Osteocyte (in vitro differentiated cells): ENCODE measurements around the gene QPRT. TPM values are rescaled to one million over a fixed set of nuclear protein-coding genes. Genes with fewer than 3 reads are reported as not detected.
"Not testable (repeated sequence)": the region's sequence is repeated elsewhere in the genome, so short reads cannot be mapped to it uniquely, and the experiment has no call there.

ENCODE experiments used
- DNase-seq: peaks from one replicate; pipeline ENCODE4 v3.0.0; 2021; ENCODE audit warnings: mixed read lengths; ENCODE audit not compliant: unreplicated experiment; ENCODE audit errors: extremely low spot score
- H3K27ac Mint-ChIP-seq: one replicate; pipeline ENCODE4 v1.8.0; 2021; ENCODE audit warnings: mild to moderate bottlenecking, mixed read lengths; ENCODE audit not compliant: unreplicated experiment
- H3K27me3 Mint-ChIP-seq: one replicate; pipeline ENCODE4 v1.8.0; 2021; ENCODE audit warnings: mixed read lengths; ENCODE audit not compliant: unreplicated experiment
- H3K36me3 Mint-ChIP-seq: one replicate; pipeline ENCODE4 v1.8.0; 2021; ENCODE audit warnings: mixed read lengths; ENCODE audit not compliant: unreplicated experiment
- H3K4me1 Mint-ChIP-seq: one replicate; pipeline ENCODE4 v1.8.0; 2021; ENCODE audit warnings: mixed read lengths; ENCODE audit not compliant: unreplicated experiment
- H3K4me3 Mint-ChIP-seq: one replicate; pipeline ENCODE4 v1.8.0; 2021; ENCODE audit warnings: mild to moderate bottlenecking, moderate library complexity, mixed read lengths; ENCODE audit not compliant: unreplicated experiment
- H3K9me3 Mint-ChIP-seq: one replicate; pipeline ENCODE4 v1.8.0; 2021; ENCODE audit warnings: mixed read lengths; ENCODE audit not compliant: unreplicated experiment
- total RNA-seq: library from RNA; stranded (reverse); gene quantifications from 2 replicates; pipeline ENCODE4 v1.2.1, GENCODE V29; 2021
- TF ChIP-seq, protein P1 (sequence below): fragments of 200-600 bp; sonication (generic); IDR thresholded peaks from 2 replicates; pipeline ENCODE4 v1.5.0; 2021; ENCODE audit warnings: antibody characterized with exemption, mild to moderate bottlenecking, moderate library complexity

Gene QPRT
- total RNA-seq, 1 donor from 2014 or later: 23.5 TPM

DNA sequence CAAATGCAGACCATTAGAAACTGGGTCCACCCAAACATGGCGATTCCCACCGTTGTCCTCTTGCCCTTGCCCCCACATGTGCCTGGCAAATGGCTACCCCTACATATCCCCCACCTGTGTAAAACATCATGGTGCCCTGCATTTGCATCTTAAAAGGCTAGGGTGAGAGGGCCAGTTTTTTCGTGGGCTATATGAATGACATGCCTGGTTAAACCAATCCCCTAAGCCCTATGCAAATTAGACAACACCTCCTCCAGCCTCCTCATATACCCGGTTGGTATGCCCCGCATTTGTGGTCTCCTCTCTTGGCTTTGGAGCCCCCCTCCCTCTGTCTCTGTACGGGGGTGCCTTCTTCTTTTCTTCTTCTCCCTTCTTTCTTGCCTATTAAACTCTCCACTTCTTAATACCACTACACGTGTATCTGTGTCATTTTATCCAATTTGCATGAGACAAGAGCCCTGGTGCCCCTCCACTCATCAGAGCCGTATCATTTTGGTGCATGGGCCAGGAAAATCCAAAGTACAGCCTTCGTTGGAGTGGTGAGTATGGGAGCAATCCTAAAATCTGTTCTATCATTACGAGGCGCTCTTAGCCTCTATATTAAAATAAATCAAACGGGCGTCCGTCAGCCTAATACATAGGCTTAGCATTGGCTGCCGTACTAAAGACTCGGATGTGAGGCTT is 30.1 kb downstream of the QPRT start:
- H3K36me3 Mint-ChIP-seq: no peaks in the 10 kb centered on the region
- H3K27me3 Mint-ChIP-seq: no peaks in the 10 kb centered on the region
- no peak for DNase-seq
- H3K9me3 Mint-ChIP-seq: no peaks in the 10 kb centered on the region
- TF ChIP-seq, protein P1, sequence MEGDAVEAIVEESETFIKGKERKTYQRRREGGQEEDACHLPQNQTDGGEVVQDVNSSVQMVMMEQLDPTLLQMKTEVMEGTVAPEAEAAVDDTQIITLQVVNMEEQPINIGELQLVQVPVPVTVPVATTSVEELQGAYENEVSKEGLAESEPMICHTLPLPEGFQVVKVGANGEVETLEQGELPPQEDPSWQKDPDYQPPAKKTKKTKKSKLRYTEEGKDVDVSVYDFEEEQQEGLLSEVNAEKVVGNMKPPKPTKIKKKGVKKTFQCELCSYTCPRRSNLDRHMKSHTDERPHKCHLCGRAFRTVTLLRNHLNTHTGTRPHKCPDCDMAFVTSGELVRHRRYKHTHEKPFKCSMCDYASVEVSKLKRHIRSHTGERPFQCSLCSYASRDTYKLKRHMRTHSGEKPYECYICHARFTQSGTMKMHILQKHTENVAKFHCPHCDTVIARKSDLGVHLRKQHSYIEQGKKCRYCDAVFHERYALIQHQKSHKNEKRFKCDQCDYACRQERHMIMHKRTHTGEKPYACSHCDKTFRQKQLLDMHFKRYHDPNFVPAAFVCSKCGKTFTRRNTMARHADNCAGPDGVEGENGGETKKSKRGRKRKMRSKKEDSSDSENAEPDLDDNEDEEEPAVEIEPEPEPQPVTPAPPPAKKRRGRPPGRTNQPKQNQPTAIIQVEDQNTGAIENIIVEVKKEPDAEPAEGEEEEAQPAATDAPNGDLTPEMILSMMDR: no peak
- H3K27ac Mint-ChIP-seq: no peak overlapping the region
- no peak overlapping the region for H3K4me3 Mint-ChIP-seq
- H3K4me1 Mint-ChIP-seq: peaks cover 8% of the 10 kb centered on the region

- not testable (repeated sequence) for H3K36me3 Mint-ChIP-seq, H3K27ac Mint-ChIP-seq
Measured at GRCh38 chr16:29709657-29710056, 30.7 kb downstream of the QPRT start.

GRCh38 chr16:29710227-29711219 is 31.5 kb downstream of the QPRT start:
- peaks cover 8% of the 10 kb centered on the region for H3K4me1 Mint-ChIP-seq
- TF ChIP-seq, protein P1: peak; percentile 67
- H3K4me3 Mint-ChIP-seq: no peak overlapping the region
- H3K9me3 Mint-ChIP-seq: no peaks in the 10 kb centered on the region
- H3K27ac Mint-ChIP-seq: no peak overlapping the region
- no peak for DNase-seq
- no peaks in the 10 kb centered on the region for H3K36me3 Mint-ChIP-seq
- H3K27me3 Mint-ChIP-seq: peaks cover 9% of the 10 kb centered on the region

More at GRCh38 chr16:29709657-29710056, 30.7 kb downstream of the QPRT start:
- not testable (repeated sequence) for H3K4me3 Mint-ChIP-seq, H3K9me3 Mint-ChIP-seq, H3K27me3 Mint-ChIP-seq, H3K4me1 Mint-ChIP-seq, DNase-seq

GRCh38 chr16:29712809-29713208 is 33.8 kb downstream of the QPRT start:
- TF ChIP-seq, protein P1: no peak
- Mint-ChIP-seq H3K4me1 (peaks cover 8% of the 10 kb centered on the region), H3K4me3 (no peak overlapping the region), H3K27me3 (peaks cover 12% of the 10 kb centered on the region), H3K27ac (no peak overlapping the region), H3K36me3 (no peaks in the 10 kb centered on the region), H3K9me3 (no peaks in the 10 kb centered on the region)
- no peak for DNase-seq

GRCh38 chr16:29714396-29714795 is 35.4 kb downstream of the QPRT start:
- DNase-seq: no peak
- TF ChIP-seq, protein P1: no peak
- no peaks in the 10 kb centered on the region for H3K9me3 Mint-ChIP-seq

More at GRCh38 chr16:29714396-29714795, 35.4 kb downstream of the QPRT start:
- Mint-ChIP-seq H3K4me3 (no peak overlapping the region), H3K27ac (no peak overlapping the region), H3K27me3 (peaks cover 18% of the 10 kb centered on the region), H3K4me1 (peaks cover 8% of the 10 kb centered on the region), H3K36me3 (no peaks in the 10 kb centered on the region)
